NCI-H1417 treated with DMSO at 0.1 percent for 48 hours (cell line): ENCODE results near the gene TAF11L7.
"Not testable (repeated sequence)": the region's sequence is repeated elsewhere in the genome, so short reads cannot be mapped to it uniquely, and the experiment has no call there.

Experiments
- DNase-seq: peaks from one replicate; lab custom pipeline; 2025; lab: John Stamatoyannopoulos, UW

Gene TAF11L7

DNA sequence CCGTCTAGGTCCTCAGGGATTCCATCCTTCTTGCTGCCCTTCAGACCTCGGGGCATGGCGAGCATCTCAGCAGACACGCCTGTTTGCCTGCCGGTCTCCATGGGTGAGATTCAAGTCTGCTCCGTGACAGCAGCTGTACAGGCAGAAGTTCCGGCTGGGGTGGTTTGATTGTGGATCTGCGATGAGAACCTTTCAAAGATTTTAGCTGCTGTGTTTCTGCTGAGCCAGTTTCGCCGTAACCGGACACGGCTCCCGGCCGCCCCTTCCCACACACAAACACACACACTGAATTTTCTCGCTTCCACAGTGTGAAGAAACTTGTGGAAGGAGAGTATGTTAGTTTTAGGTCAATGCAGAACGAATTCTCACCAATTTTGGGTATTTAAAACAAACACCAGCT is at the start of gene TAF11L7:
TSS of gene TAF11L7 (minus strand) at position 101 of the 400 bp plus-strand sequence.
- DNase-seq = not testable (repeated sequence)

DNA sequence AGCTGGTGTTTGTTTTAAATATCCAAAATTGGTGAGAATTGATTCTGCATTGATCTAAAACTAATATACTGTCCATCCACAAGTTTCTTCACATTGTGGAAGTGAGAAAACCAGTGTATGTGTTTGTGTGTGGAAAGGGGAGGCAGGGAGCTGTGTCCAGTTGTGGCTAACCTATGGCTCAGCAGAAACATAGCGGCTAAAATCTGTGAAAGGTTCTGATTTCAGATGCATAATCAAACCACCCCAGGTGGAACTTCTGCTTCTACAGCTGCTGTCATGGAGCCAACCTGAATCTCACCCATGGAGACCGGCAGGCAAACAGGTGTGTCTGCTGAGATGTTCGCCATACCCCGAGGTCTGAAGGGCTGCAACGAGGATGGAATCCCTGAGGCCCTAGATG is 48.6 kb upstream of the TAF11L7 start, which contains the start of gene TAF11L14:
TSS of gene TAF11L14 (plus strand) at position 301 of the 400 bp plus-strand sequence.
- DNase-seq = no peak

DNA sequence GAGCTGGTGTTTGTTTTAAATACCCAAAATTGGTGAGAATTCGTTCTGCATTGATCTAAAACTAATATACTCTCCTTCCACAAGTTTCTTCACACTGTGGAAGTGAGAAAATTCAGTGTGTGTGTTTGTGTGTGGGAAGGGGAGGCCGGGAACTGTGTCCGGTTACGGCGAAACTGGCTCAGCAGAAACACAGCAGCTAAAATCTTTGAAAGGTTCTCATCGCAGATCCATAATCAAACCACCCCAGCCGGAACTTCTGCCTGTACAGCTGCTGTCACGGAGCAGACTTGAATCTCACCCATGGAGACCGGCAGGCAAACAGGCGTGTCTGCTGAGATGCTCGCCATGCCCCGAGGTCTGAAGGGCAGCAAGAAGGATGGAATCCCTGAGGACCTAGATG is 46.2 kb upstream of the TAF11L7 start, which contains the start of gene TAF11L13:
TSS of gene TAF11L13 (plus strand) at position 301 of the 400 bp plus-strand sequence.
- DNase-seq = not testable (repeated sequence)

DNA sequence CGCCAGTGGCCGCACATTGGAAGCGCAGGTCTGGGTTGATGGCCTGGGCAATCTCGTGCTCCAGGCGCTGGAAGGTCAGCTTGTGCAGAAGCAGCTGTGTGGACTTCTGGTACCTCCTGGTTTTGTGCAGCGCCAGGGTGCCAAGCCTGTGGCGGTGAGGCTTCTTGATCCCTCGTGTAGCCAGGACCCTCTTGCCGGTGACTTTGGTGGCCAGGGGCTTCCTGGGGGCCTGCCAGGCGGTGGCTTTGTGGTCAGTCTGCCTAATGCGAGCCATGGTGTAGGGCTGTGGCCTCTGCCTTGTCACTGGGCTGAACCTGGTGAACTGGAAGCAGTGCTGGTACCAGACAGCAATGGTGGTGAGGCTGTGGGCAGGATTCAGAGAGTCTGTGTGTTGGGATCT is 40.1 kb upstream of the TAF11L7 start:
- no peak for DNase-seq

DNA sequence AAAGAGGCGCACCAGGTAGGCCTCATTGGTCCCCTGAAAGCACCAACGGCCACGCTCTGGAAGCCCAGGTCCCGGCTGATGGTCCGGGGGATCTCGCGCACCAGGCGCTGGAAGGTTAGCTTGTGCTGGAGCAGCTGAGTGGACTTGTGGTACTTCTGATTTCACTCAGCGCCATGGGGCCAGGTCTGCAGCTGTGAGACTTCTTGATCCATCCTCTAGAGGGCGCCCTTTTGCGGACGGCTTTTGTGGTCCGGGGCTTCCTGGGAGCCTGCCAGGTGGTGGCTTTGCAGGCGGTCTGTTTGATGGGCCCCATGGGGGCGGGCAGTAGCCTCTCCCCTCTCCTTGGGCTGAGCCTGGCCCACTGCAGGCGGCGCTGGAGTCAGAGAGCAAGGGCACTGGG is 35.1 kb upstream of the TAF11L7 start:
- no peak for DNase-seq

DNA sequence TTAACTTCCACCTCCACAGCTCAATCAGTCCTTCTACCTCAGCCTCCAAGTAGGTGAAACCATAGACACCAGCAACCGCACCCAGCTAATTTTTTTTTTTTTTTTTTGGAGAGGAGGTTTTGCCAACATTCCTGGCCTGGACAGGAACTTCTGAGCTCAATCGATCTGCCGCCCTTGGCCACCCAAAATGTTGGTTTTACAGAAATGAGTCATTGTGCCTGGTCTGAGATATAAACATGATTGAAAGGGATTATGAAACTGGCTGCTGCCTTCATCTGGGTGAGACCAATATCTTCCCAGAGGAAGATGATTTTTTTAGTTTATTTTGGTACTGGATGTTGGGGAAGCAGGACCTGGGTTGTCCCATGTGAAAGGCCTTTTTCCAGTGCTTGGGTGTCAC is 33.8 kb upstream of the TAF11L7 start:
- no peak for DNase-seq

DNA sequence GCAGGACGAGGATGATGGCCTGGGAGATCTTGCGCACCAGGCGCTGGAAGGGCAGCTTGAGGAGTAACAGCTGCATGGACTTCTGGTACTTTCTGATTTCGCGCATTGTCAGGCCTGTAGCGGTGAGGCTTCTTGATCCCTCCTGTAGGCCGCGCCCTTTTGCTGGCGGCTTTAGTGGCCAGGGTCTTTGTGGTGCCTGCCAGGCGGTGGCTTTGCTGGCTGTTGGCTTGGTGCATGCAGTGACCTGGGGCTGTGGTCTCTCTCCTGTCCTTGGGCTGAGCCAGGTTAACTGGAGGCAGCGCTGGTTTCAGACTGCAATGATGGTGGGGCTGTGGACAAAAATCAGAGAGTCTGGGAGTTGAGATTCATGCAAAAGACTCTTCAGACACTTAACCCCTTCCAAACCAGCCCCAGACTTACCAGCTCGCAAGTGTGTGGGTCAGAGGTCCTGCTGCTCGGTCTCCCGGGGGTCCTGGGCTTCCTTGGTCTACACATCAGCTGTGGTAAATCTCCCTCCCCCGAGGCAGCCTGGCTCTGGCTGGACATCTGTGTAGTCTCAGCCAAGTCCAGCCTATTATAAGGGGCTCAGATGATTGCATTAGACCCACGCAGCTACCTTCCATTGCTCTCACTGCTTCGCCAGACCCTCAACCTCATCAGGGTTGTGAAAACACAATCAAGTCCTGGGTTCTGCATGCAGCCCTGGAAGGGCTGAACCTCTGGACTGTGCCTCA is 29.5 kb upstream of the TAF11L7 start:
- DNase-seq = no peak

DNA sequence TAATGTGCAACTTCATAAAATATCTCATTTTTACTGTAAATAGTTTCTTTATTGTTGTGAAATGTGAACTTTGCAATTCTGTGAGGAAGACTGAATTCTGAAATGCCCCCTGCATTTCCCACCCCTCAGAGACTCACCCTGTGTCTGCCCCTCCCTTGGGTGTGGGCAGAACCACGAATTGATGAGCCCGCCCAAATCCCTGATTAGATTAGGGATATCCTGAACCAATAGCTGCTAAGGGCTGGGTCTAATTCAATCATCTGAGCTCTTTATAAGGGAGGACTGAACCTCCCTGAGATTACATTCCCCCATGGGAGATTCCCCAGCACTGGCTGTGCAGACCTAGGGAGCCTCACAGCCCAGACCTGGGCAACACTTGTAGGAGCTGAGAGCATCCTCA is 24.5 kb upstream of the TAF11L7 start, which contains the start of gene TAF11L12:
TSS of gene TAF11L12 (plus strand) at position 301 of the 400 bp plus-strand sequence.
- DNase-seq = not testable (repeated sequence)

DNA sequence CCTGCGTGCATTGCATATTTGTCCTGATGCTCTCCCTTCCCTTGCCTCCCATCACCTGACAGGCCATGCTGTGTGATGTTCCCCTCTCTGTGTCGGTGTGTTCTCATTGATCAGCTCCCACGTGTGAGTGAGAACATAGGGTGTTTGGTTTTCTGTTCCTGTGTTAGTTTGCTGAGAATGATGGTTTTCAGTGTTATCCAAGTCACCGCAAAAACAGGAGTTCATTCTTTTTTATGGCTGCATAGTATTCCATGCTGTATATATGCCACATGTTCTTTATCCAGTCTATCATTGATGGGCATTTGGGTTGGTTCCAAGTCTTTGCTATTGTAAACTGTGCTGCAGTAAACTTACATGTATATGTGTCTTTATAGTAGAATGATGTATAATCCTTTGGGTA is 21.9 kb upstream of the TAF11L7 start:
- not testable (repeated sequence) for DNase-seq

DNA sequence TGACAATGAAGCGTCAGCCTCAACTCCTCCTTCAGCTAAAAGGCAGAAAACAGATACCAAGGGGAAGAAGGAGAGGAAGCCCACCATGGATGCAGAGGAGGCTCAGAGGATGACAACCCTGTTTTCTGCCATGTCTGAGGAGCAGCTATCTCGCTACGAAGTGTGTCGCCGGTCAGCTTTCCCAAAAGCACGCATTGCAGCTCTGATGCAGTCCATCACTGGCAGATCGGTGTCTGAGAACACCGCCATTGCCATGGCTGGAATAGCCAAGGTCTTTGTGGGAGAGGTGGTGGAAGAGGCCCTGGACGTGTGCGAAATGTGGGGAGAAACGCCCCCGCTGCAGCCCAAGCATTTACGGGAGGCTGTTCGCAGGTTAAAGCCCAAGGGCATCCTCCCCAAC is 19.4 kb upstream of the TAF11L7 start:
- no peak for DNase-seq

DNA sequence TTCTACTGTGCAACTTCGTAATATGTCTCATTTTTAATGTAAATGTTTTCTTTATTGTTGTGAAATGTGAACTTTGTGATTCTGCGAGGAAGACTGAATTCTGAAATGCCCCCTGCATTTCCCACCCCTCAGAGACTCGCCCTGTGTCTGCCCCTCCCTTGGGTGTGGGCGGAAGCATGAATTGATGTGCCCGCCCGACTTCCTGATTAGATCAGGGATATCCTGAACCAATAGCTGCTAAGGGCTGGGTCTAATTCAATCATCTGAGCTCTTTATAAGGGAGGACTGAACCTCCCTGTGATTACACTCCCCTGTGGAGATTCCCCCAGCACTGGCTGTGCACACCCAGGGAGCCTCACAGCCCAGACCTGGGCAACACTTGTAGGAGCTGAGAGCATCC is 18.3 kb upstream of the TAF11L7 start, which contains the start of gene TAF11L11:
TSS of gene TAF11L11 (plus strand) at position 304 of the 400 bp plus-strand sequence.
- DNase-seq = not testable (repeated sequence)

DNA sequence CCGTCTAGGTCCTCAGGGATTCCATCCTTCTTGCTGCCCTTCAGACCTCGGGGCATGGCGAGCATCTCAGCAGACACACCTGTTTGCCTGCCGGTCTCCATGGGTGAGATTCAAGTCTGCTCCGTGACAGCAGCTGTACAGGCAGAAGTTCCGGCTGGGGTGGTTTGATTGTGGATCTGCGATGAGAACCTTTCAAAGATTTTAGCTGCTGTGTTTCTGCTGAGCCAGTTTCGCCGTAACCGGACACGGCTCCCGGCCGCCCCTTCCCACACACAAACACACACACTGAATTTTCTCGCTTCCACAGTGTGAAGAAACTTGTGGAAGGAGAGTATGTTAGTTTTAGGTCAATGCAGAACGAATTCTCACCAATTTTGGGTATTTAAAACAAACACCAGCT is 12.2 kb upstream of the TAF11L7 start, which contains the start of gene TAF11L10:
TSS of gene TAF11L10 (minus strand) at position 101 of the 400 bp plus-strand sequence.
- not testable (repeated sequence) for DNase-seq

DNA sequence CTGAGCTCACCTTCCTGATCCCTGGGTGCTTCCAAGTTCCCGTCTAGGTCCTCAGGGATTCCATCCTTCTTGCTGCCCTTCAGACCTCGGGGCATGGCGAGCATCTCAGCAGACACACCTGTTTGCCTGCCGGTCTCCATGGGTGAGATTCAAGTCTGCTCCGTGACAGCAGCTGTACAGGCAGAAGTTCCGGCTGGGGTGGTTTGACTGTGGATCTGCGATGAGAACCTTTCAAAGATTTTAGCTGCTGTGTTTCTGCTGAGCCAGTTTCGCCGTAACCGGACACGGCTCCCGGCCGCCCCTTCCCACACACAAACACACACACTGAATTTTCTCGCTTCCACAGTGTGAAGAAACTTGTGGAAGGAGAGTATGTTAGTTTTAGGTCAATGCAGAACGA is 8.7 kb upstream of the TAF11L7 start, which contains the start of gene TAF11L9:
TSS of gene TAF11L9 (minus strand) at position 140 of the 400 bp plus-strand sequence.
- DNase-seq = not testable (repeated sequence)

DNA sequence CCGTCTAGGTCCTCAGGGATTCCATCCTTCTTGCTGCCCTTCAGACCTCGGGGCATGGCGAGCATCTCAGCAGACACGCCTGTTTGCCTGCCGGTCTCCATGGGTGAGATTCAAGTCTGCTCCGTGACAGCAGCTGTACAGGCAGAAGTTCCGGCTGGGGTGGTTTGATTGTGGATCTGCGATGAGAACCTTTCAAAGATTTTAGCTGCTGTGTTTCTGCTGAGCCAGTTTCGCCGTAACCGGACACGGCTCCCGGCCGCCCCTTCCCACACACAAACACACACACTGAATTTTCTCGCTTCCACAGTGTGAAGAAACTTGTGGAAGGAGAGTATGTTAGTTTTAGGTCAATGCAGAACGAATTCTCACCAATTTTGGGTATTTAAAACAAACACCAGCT is 5.3 kb upstream of the TAF11L7 start, which contains the start of gene TAF11L8:
TSS of gene TAF11L8 (minus strand) at position 101 of the 400 bp plus-strand sequence.
- not testable (repeated sequence) for DNase-seq
